Activated naive CD8-positive, alpha-beta T cell (primary cell): ENCODE measurements around the gene LMTK3.
A peak's percentile ranks its signal among the peaks of the same experiment; 100 is the strongest.

Source experiments
- H3K27ac Mint-ChIP-seq: one replicate; pipeline ENCODE4 v1.8.0; 2021; ENCODE audit warnings: mixed read lengths
- H3K27me3 Mint-ChIP-seq: one replicate; pipeline ENCODE4 v1.8.0; 2021; ENCODE audit warnings: mixed read lengths
- H3K36me3 Mint-ChIP-seq: one replicate; pipeline ENCODE4 v1.8.0; 2021; ENCODE audit warnings: mixed read lengths
- H3K4me1 Mint-ChIP-seq: one replicate; pipeline ENCODE4 v1.8.0; 2021; ENCODE audit warnings: low read depth, mixed read lengths
- H3K4me3 Mint-ChIP-seq: one replicate; pipeline ENCODE4 v1.8.0; 2021; ENCODE audit warnings: mild to moderate bottlenecking, mixed read lengths
- H3K9me3 Mint-ChIP-seq: one replicate; pipeline ENCODE4 v1.8.0; 2021; ENCODE audit warnings: low read depth, mixed read lengths

The LMTK3 gene

GRCh38 chr19:48518207-48518606 lies 6.6 kb upstream of the LMTK3 start:
- Mint-ChIP-seq H3K27me3 (no peaks in the 10 kb centered on the region), H3K36me3 (no peaks in the 10 kb centered on the region), H3K4me3 (no peak overlapping the region), H3K9me3 (no peaks in the 10 kb centered on the region), H3K27ac (no peak overlapping the region), H3K4me1 (no peaks in the 10 kb centered on the region)

GRCh38 chr19:48516536-48516935 lies 4.9 kb upstream of the LMTK3 start:
- H3K36me3 Mint-ChIP-seq = no peaks in the 10 kb centered on the region

GRCh38 chr19:48514123-48514458 lies 2.5 kb upstream of the LMTK3 start:
- H3K4me1 Mint-ChIP-seq = peaks cover 8% of the 10 kb centered on the region
- no peaks in the 10 kb centered on the region for H3K36me3 Mint-ChIP-seq
- H3K4me3 Mint-ChIP-seq = no peak overlapping the region
- no peaks in the 10 kb centered on the region for H3K27me3 Mint-ChIP-seq
- peak overlapping the region; percentile 14 for H3K27ac Mint-ChIP-seq
- no peaks in the 10 kb centered on the region for H3K9me3 Mint-ChIP-seq

More at GRCh38 chr19:48516536-48516935, 4.9 kb upstream of the LMTK3 start:
- Mint-ChIP-seq H3K9me3 (no peaks in the 10 kb centered on the region), H3K4me3 (no peak overlapping the region), H3K4me1 (no peaks in the 10 kb centered on the region), H3K27me3 (no peaks in the 10 kb centered on the region), H3K27ac (no peak overlapping the region)

- Mint-ChIP-seq H3K36me3 (no peaks in the 10 kb centered on the region), H3K27ac (peak overlapping the region; percentile 14), H3K4me1 (peaks cover 8% of the 10 kb centered on the region), H3K4me3 (no peak overlapping the region), H3K9me3 (no peaks in the 10 kb centered on the region), H3K27me3 (no peaks in the 10 kb centered on the region)
These were observed 1.9 kb upstream of the LMTK3 start for GRCh38 chr19:48513289-48514122.

GRCh38 chr19:48512504-48513288 lies 1.1 kb upstream of the LMTK3 start:
- no peak overlapping the region for H3K4me3 Mint-ChIP-seq
- peaks cover 8% of the 10 kb centered on the region for H3K4me1 Mint-ChIP-seq
- no peaks in the 10 kb centered on the region for H3K36me3 Mint-ChIP-seq
- H3K9me3 Mint-ChIP-seq = no peaks in the 10 kb centered on the region
- H3K27me3 Mint-ChIP-seq = no peaks in the 10 kb centered on the region
- H3K27ac Mint-ChIP-seq = no peak overlapping the region

- H3K9me3 Mint-ChIP-seq = no peaks in the 10 kb centered on the region
- H3K4me3 Mint-ChIP-seq = peak overlapping the region; percentile 88
- H3K27me3 Mint-ChIP-seq = no peaks in the 10 kb centered on the region
- H3K36me3 Mint-ChIP-seq = no peaks in the 10 kb centered on the region
- H3K27ac Mint-ChIP-seq = no peak overlapping the region
- H3K4me1 Mint-ChIP-seq = peaks cover 8% of the 10 kb centered on the region
These were observed 309 bp downstream of the LMTK3 start for GRCh38 chr19:48511321-48511731.

GRCh38 chr19:48510421-48511268 lies 990 bp downstream of the LMTK3 start:
- Mint-ChIP-seq H3K27ac (peak overlapping the region; percentile 58), H3K9me3 (no peaks in the 10 kb centered on the region), H3K27me3 (no peaks in the 10 kb centered on the region), H3K36me3 (no peaks in the 10 kb centered on the region), H3K4me1 (peaks cover 8% of the 10 kb centered on the region), H3K4me3 (peak overlapping the region; percentile 88)

GRCh38 chr19:48509467-48510194 lies 2.0 kb downstream of the LMTK3 start:
- Mint-ChIP-seq H3K9me3 (no peaks in the 10 kb centered on the region), H3K36me3 (no peaks in the 10 kb centered on the region), H3K4me1 (peaks cover 8% of the 10 kb centered on the region), H3K4me3 (no peak overlapping the region), H3K27me3 (no peaks in the 10 kb centered on the region), H3K27ac (no peak overlapping the region)

- no peak overlapping the region for H3K4me3 Mint-ChIP-seq
- H3K27me3 Mint-ChIP-seq = no peaks in the 10 kb centered on the region
- peaks cover 8% of the 10 kb centered on the region for H3K4me1 Mint-ChIP-seq
- no peaks in the 10 kb centered on the region for H3K9me3 Mint-ChIP-seq
- no peaks in the 10 kb centered on the region for H3K36me3 Mint-ChIP-seq
- H3K27ac Mint-ChIP-seq = no peak overlapping the region
These were observed 2.8 kb downstream of the LMTK3 start for GRCh38 chr19:48508729-48509411.

- Mint-ChIP-seq H3K27ac (no peak overlapping the region), H3K27me3 (no peaks in the 10 kb centered on the region), H3K4me1 (peaks cover 10% of the 10 kb centered on the region), H3K4me3 (no peak overlapping the region), H3K36me3 (no peaks in the 10 kb centered on the region), H3K9me3 (no peaks in the 10 kb centered on the region)
These were observed 3.7 kb downstream of the LMTK3 start for GRCh38 chr19:48507911-48508439.

GRCh38 chr19:48506138-48506733 lies 5.4 kb downstream of the LMTK3 start:
- peaks cover 16% of the 10 kb centered on the region for H3K4me1 Mint-ChIP-seq
- no peaks in the 10 kb centered on the region for H3K36me3 Mint-ChIP-seq
- no peaks in the 10 kb centered on the region for H3K27me3 Mint-ChIP-seq
- H3K27ac Mint-ChIP-seq = no peak overlapping the region
- H3K9me3 Mint-ChIP-seq = no peaks in the 10 kb centered on the region
- no peak overlapping the region for H3K4me3 Mint-ChIP-seq

GRCh38 chr19:48502350-48503018 lies 9.2 kb downstream of the LMTK3 start:
- Mint-ChIP-seq H3K4me1 (peaks cover 12% of the 10 kb centered on the region), H3K36me3 (no peaks in the 10 kb centered on the region), H3K9me3 (no peaks in the 10 kb centered on the region), H3K27me3 (no peaks in the 10 kb centered on the region), H3K4me3 (no peak overlapping the region), H3K27ac (no peak overlapping the region)
